Measurements from ENCODE around the gene KIF1A. TPM values are rescaled to one million over a fixed set of nuclear protein-coding genes. Genes with fewer than 3 reads are reported as not detected.
"Not testable (repeated sequence)": the region's sequence is repeated elsewhere in the genome, so short reads cannot be mapped to it uniquely, and the experiment has no call there.

KIF1A gene
- total RNA-seq, 1 donor from 2014 or later: under 0.01 TPM

- DNase-seq (ENCODE audit: low read depth in 2 of 2): no peak
Observed at GRCh38 chr2:240787521-240788472, 32.2 kb downstream of the KIF1A start.

- DNase-seq (ENCODE audit: low read depth in 2 of 2): no peak
Observed at GRCh38 chr2:240786871-240787311, 33.1 kb downstream of the KIF1A start.

- no peak for DNase-seq (ENCODE audit: low read depth in 2 of 2)
Observed at GRCh38 chr2:240786355-240786841, 33.6 kb downstream of the KIF1A start.

- no peak for DNase-seq (ENCODE audit: low read depth in 2 of 2)
Observed at GRCh38 chr2:240785424-240786335, 34.3 kb downstream of the KIF1A start.

GRCh38 chr2:240784629-240785423, 35.2 kb downstream of the KIF1A start:
- DNase-seq (ENCODE audit: low read depth in 2 of 2): no peak

- DNase-seq (ENCODE audit: low read depth in 2 of 2): no peak
Observed at GRCh38 chr2:240783819-240784621, 36.0 kb downstream of the KIF1A start.

GRCh38 chr2:240782886-240783818, 36.9 kb downstream of the KIF1A start:
- no peak for DNase-seq (ENCODE audit: low read depth in 2 of 2)

GRCh38 chr2:240782221-240782885, 37.7 kb downstream of the KIF1A start:
- no peak for DNase-seq (ENCODE audit: low read depth in 2 of 2)

GRCh38 chr2:240781471-240782220, 38.4 kb downstream of the KIF1A start:
- no peak for DNase-seq (ENCODE audit: low read depth in 2 of 2)

- no peak for DNase-seq (ENCODE audit: low read depth in 2 of 2)
Observed at GRCh38 chr2:240780023-240780700, 39.9 kb downstream of the KIF1A start.

- DNase-seq (ENCODE audit: low read depth in 2 of 2): not testable (repeated sequence)
Observed at GRCh38 chr2:240779250-240779832, 40.7 kb downstream of the KIF1A start.

GRCh38 chr2:240778426-240778825, 41.6 kb downstream of the KIF1A start:
- DNase-seq (ENCODE audit: low read depth in 2 of 2): no peak

GRCh38 chr2:240777456-240778212, 42.4 kb downstream of the KIF1A start:
- DNase-seq (ENCODE audit: low read depth in 2 of 2): no peak

- no peak for DNase-seq (ENCODE audit: low read depth in 2 of 2)
Observed at GRCh38 chr2:240775905-240776304, 44.1 kb downstream of the KIF1A start.

GRCh38 chr2:240774856-240775255, 45.2 kb downstream of the KIF1A start:
- DNase-seq (ENCODE audit: low read depth in 2 of 2): no peak

GRCh38 chr2:240769096-240769495, 50.9 kb downstream of the KIF1A start:
- DNase-seq (ENCODE audit: low read depth in 2 of 2): no peak

Data from dermis microvascular lymphatic vessel endothelial cell (primary cell).